Measurements from ENCODE around the gene FOLR1.
"Not testable (repeated sequence)": the region's sequence is repeated elsewhere in the genome, so short reads cannot be mapped to it uniquely, and the experiment has no call there.

FOLR1 gene

GRCh38 chr11:72173291-72173690, 18.6 kb upstream of the FOLR1 start:
- no peak for TF ChIP-seq POLR2A (IDR thresholded peaks at IDR 0.05; ENCODE audit: low read depth, low read length)
- DNase-seq (ENCODE audit: insufficient read length, low spot score) (no peak), FAIRE-seq (no peak)

DNA sequence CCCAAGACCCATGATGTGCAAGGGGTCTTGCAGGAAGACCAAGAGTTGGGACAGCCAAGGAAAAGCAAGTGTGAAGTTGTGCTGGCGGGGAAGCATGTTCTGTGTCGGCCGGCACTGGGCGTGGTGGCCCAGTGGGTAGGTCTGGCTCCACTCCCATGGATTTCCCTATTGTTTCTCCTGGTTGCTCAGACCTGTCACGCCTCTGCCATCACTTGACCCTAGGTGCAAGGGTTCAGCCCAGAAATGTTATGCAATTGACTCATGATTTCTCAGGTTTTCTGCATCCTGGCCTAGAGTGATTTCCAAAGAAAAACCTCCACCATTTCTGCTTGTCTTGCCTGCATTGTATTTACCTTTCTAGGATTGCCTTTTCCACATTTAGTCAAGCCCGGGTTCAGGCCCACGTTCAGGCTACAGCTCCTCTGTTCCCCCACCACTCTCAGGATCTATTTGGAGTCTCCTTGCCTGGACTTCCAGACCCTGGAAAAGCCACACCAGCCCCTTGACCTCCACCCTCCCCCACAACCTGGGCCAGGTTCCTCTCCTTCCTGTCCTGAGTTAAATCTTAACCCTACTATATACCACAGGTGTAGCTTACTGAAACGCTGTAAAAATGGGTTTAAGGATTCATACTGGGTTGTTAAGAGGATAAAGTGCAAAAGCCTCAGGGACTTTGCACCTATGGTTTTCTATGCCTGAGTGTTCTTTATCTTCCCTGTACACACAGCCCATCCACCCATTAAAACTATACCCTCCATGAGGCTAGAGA, 17.5 kb upstream of the FOLR1 start:
- FAIRE-seq (no peak), DNase-seq (ENCODE audit: insufficient read length, low spot score) (no peak)
- no peak for TF ChIP-seq POLR2A (IDR thresholded peaks at IDR 0.05; ENCODE audit: low read depth, low read length)

DNA sequence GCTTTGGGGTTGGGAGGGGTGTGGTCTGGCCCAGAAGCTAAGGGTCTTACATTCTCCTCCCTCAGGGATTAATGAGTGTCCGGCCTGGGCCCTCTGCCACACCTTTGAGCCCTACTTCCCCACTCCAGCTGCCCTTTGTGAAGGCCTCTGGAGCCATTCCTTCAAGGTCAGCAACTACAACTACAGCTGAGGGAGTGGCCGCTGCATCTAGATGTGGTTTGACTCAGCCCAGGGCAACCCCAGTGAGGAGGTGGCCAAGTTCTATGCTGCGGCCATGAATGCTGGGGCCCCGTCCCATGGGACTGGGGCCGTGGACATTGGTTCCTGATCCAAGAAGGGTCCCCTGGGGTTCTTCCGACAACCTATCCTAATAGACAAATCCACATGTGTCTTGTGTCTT, 14.3 kb upstream of the FOLR1 start:
- DNase-seq (ENCODE audit: insufficient read length, low spot score) (no peak), FAIRE-seq (no peak)
- TF ChIP-seq POLR2A (IDR thresholded peaks at IDR 0.05; ENCODE audit: low read depth, low read length): no peak

DNA sequence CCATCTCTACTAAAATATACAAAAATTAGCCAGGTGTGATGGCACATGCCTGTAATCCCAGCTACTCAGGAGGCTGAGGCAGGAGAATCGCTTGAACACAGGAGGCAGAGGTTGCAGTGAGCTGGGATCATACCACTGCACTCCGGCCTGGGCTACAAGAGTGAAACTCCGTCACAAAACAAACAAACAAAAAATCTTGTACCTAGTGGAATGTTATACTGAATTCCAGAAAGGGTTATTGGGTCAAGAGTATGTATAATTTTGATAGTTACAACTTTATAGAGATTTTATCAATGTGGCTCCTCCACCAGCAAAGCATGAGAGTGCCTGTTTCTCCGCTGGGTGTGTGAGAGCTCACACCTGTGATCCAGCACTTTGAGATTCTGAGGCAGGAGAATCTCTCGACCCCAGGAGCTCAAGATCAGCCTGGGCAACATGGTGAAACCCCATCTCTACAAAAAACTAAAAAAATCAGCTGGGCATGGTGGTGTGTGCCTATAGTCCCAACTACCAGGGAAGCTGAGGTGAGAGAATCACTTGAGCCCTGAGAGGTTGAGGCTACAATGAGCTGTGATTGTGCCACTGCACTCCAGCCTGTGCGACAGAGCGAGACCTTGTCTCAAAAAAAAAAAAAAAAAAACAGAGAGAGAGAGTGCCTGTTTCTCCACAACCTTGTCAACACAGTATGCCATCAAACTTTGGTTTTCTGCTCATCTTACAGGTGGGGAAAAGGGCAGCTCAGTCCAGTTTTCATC, 12.7 kb upstream of the FOLR1 start:
- TF ChIP-seq POLR2A (IDR thresholded peaks at IDR 0.05; ENCODE audit: low read depth, low read length): no peak
- FAIRE-seq (no peak), DNase-seq (ENCODE audit: insufficient read length, low spot score) (no peak)

DNA sequence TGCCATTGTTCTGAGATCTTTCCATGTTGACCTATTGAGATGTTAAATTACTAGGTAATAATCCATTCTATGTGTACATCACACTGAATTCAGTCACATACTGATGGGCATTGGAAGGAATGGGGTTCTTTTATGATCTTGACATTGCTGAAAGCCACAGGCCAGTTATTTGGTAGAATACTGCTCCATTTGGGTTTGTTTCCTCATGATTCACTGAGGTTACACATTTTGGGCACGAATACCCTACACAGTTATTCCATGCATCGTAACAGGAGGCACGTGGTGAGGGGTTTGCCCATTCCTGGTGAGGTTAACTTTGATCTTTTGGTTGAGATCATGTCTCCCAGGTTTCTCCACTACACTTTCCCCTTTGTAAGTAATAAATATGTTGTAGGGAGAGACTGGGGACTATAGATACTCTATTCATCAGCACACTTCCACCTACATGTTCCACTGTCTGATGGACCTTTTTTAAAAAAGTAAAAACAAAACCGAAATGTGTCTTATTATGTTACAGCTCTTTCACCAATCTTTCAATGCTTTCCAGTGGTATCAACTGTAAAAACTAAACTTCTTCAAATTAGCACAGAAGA, 12.0 kb upstream of the FOLR1 start:
- no peak for DNase-seq (ENCODE audit: insufficient read length, low spot score)
- FAIRE-seq: no peak

GRCh38 chr11:72180892-72181552, 10.9 kb upstream of the FOLR1 start:
- not testable (repeated sequence) for FAIRE-seq; DNase-seq (ENCODE audit: insufficient read length, low spot score)

More for the DNA sequence above, 12.0 kb upstream of the FOLR1 start:
- TF ChIP-seq POLR2A (IDR thresholded peaks at IDR 0.05; ENCODE audit: low read depth, low read length): no peak

- not testable (repeated sequence) for FAIRE-seq; DNase-seq (ENCODE audit: insufficient read length, low spot score)
Measured at GRCh38 chr11:72181553-72181958, 10.4 kb upstream of the FOLR1 start.

DNA sequence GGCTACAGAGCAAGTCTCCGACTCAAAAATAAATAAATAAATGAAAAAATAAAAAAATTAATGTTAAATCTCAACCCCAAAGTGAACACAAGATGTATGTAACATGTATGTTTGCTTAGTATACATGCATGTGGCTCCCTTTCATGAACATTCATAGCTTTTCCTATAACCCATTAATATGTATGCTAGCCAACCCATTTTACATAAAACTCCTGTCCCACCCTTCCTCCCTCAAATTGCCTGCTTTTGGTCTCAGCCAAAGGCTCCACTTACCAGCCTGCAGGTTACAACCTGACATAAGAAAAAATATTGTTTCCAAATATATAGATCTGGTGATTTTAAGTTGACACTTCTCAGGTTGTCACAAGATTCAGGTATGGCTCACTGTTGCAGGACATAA, 3.7 kb upstream of the FOLR1 start:
- TF ChIP-seq POLR2A (IDR thresholded peaks at IDR 0.05; ENCODE audit: low read depth, low read length): no peak
- FAIRE-seq (no peak), DNase-seq (ENCODE audit: insufficient read length, low spot score) (no peak)

DNA sequence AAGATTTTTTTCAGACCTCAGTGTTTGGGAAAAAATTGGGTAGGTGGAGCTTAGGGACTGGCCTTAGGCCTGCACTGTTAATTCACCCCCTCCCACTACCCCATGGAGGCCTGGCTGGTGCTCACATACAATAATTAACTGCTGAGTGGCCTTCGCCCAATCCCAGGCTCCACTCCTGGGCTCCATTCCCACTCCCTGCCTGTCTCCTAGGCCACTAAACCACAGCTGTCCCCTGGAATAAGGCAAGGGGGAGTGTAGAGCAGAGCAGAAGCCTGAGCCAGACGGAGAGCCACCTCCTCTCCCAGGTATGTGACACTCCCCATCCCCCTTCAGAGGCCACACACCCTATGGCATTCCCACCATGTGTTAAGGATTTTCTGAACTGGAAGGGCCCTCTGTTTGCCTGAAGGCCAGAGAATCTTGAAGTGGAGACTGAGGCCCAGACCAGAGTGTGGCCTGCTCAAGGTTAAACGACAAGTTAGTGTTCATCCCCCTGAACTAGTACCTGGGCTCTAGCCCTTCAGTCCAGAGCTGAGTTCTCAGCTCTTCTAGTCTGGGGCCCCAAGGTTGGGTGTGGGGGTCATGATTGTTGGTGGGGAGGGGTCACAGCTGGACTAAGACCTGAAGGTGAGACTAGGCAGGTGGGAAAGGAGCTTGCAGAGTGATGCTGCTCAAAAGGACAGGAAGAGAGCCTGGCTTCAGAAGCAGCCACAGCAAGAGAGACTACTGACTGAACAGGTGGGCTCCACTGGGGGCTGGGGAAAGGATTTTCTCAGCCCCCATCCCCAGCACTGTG, 2.3 kb upstream of the FOLR1 start:
- FAIRE-seq (no peak), DNase-seq (ENCODE audit: insufficient read length, low spot score) (no peak)

GRCh38 chr11:72190631-72191071, 1.3 kb upstream of the FOLR1 start:
- FAIRE-seq (no peak), DNase-seq (ENCODE audit: insufficient read length, low spot score) (no peak)
- TF ChIP-seq POLR2A (IDR thresholded peaks at IDR 0.05; ENCODE audit: low read depth, low read length): no peak

More for the DNA sequence above, 2.3 kb upstream of the FOLR1 start:
- TF ChIP-seq POLR2A (IDR thresholded peaks at IDR 0.05; ENCODE audit: low read depth, low read length): no peak

DNA sequence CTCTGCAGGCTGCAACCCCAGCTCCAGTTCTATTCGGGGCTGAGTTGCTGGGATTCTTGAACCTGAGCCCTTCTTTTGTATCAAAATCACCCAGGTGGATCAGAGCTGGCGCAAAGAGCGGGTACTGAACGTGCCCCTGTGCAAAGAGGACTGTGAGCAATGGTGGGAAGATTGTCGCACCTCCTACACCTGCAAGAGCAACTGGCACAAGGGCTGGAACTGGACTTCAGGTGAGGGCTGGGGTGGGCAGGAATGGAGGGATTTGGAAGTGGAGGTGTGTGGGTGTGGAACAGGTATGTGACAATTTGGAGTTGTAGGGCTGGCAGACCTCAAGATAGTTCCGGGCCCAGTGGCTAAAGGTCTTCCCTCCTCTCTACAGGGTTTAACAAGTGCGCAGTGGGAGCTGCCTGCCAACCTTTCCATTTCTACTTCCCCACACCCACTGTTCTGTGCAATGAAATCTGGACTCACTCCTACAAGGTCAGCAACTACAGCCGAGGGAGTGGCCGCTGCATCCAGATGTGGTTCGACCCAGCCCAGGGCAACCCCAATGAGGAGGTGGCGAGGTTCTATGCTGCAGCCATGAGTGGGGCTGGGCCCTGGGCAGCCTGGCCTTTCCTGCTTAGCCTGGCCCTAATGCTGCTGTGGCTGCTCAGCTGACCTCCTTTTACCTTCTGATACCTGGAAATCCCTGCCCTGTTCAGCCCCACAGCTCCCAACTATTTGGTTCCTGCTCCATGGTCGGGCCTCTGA, 3.8 kb downstream of the FOLR1 start:
- no peak for FAIRE-seq
- TF ChIP-seq POLR2A (IDR thresholded peaks at IDR 0.05; ENCODE audit: low read depth, low read length): no peak
- no peak for DNase-seq (ENCODE audit: insufficient read length, low spot score)

- DNase-seq (ENCODE audit: insufficient read length, low spot score); FAIRE-seq: not testable (repeated sequence)
Measured at GRCh38 chr11:72201445-72201844, 9.5 kb downstream of the FOLR1 start.

- FAIRE-seq (no peak), DNase-seq (ENCODE audit: insufficient read length, low spot score) (no peak)
- TF ChIP-seq POLR2A (IDR thresholded peaks at IDR 0.05; ENCODE audit: low read depth, low read length): no peak
Measured at GRCh38 chr11:72202571-72202970, 10.6 kb downstream of the FOLR1 start.

Measured in H54 (cell line).